ENCODE data around the gene CBR1.

The CBR1 gene

DNA sequence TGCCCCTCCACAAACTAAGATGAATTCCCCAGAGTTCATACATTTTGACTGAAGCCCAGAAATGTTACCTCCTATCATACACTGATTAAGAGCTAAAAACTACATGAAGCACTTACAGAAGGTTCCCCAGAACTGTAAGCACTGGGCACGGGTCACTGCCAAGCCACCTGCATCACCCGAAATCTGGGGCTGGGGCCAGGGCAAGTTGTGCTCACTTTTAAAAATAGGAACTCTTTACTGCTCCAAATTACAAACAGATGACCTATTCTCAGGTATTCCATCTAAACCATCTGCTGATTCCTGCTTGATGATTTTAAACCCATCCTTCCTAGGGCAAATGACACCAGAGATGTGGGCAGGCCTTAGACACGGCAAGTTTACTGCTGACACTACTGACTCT lies 14.3 kb upstream of the CBR1 start:
- ChIA-PET POLR2A (no interaction called here), CTCF (no interaction called here)
- TF ChIP-seq, protein P1, sequence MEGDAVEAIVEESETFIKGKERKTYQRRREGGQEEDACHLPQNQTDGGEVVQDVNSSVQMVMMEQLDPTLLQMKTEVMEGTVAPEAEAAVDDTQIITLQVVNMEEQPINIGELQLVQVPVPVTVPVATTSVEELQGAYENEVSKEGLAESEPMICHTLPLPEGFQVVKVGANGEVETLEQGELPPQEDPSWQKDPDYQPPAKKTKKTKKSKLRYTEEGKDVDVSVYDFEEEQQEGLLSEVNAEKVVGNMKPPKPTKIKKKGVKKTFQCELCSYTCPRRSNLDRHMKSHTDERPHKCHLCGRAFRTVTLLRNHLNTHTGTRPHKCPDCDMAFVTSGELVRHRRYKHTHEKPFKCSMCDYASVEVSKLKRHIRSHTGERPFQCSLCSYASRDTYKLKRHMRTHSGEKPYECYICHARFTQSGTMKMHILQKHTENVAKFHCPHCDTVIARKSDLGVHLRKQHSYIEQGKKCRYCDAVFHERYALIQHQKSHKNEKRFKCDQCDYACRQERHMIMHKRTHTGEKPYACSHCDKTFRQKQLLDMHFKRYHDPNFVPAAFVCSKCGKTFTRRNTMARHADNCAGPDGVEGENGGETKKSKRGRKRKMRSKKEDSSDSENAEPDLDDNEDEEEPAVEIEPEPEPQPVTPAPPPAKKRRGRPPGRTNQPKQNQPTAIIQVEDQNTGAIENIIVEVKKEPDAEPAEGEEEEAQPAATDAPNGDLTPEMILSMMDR (IDR thresholded peaks at IDR 0.05; ENCODE audit: insufficient read depth, low read length, missing control alignments) = no peak
- H3K4me3 ChIP-seq (ENCODE audit: low read depth, low read length) = no peak overlapping the region
- no peak for DNase-seq (ENCODE audit: low read depth, low spot score)

DNA sequence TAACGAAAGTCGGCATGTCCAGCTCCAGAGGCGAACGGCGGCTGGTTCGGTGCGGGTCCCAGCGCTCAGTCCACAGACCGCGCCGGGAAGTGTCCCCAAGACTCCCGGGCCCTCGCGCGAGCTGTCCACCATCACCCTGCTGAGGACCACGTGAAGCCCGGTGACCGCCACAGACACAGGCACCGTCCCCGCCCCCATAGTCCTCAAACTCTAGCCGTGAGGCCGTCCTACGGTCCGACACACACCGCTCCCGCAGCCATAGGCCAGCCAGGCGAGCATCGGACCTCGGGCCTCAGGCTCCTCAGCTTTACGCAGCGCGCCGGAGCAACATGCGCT lies 10.0 kb upstream of the CBR1 start:
- H3K4me3 ChIP-seq (ENCODE audit: low read depth, low read length) = peak overlapping the region; percentile 98
- POLR2A ChIA-PET = interaction anchor here (1.0 to 2.1 kb wide), 3 partner anchors 11 to 53 kb away, joined by 3 to 28 read pairs (median 3); partner anchors contain the start of gene CBR1
- CTCF ChIA-PET = interaction anchor here (0.9 to 1.6 kb wide), 4 partner anchors 13 to 53 kb away, joined by 3 to 8 read pairs (median 5); no protein-coding TSS in a partner anchor
- no peak for DNase-seq (ENCODE audit: low read depth, low spot score)
- TF ChIP-seq, protein P1 (IDR thresholded peaks at IDR 0.05; ENCODE audit: insufficient read depth, low read length, missing control alignments) = no peak

DNA sequence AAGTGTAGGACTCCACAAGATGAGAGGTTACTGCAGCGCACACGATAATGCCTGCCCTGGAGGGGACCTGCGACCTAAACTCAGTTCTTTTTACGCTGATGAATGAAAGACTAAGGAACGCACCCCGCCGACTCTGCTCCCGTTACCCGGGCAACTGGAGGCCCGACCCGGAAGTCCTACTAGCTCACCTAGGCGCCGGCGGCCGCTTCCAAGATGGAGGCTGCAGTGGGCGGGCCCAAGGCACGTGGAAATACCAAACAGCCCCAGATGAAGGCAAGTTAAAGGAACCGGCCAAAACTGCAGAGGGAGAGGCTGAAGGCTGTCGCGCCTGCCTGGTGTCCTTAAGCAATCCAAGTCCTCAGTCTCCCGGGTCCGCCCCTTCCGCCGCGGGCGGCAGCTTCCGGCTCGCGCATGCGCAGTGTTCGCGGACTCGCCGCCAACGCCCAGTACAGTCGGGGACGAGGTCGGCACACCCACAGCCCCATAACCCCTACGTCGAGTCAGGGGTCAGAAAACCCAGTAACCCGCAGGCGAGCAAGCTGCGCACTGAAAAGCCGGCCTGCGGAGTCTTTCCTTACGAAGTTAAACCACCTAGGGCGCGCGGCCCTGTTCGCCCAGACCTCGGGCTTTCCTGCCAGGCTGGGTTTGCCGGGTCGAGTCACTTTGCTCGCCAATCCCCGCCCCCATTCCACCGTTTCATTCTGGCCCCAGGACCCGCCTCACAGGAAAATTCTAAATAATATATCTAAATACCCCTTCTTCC lies 9.5 kb upstream of the CBR1 start, which contains the start of gene SETD4:
Gene SETD4 (minus strand): TSS at position 368 of the 763 bp plus-strand sequence. CDS start 1,638 bp downstream, outside the sequence.
- POLR2A ChIA-PET = interaction anchor here (1.0 to 2.1 kb wide), 3 partner anchors 10 to 52 kb away, joined by 3 to 28 read pairs (median 3); partner anchors contain the start of gene CBR1
- TF ChIP-seq, protein P1 (IDR thresholded peaks at IDR 0.05; ENCODE audit: insufficient read depth, low read length, missing control alignments) = no peak
- CTCF ChIA-PET = interaction anchor here (1.2 to 1.6 kb wide), 3 partner anchors 14 to 52 kb away, joined by 4 to 8 read pairs (median 6); no protein-coding TSS in a partner anchor
- peak within 1 kb of the TSS; percentile 98 for H3K4me3 ChIP-seq (ENCODE audit: low read depth, low read length)
- DNase-seq (ENCODE audit: low read depth, low spot score) = peak; percentile 51

DNA sequence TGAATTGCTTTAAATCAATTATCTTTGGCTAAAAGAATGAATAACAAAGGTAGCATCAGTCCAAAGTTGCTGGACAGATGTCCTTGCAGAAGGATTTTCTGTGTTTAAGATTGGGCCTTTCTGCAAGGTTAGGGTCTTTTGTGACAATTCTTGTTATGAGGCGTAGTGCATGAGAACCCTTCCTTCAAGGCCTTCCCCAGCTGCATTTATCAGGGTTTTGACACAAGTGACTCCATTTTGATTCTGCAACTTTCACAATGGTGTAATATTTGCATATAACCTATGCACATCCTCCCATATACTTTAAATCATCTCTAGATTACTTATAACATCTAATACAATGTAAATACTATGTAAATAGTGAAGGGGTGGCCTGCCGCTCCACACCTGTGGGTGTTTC lies 8.4 kb upstream of the CBR1 start:
- ChIA-PET CTCF (no interaction called here), POLR2A (no interaction called here)
- no peak overlapping the region for H3K4me3 ChIP-seq (ENCODE audit: low read depth, low read length)
- TF ChIP-seq, protein P1 (IDR thresholded peaks at IDR 0.05; ENCODE audit: insufficient read depth, low read length, missing control alignments) = no peak
- no peak for DNase-seq (ENCODE audit: low read depth, low spot score)

DNA sequence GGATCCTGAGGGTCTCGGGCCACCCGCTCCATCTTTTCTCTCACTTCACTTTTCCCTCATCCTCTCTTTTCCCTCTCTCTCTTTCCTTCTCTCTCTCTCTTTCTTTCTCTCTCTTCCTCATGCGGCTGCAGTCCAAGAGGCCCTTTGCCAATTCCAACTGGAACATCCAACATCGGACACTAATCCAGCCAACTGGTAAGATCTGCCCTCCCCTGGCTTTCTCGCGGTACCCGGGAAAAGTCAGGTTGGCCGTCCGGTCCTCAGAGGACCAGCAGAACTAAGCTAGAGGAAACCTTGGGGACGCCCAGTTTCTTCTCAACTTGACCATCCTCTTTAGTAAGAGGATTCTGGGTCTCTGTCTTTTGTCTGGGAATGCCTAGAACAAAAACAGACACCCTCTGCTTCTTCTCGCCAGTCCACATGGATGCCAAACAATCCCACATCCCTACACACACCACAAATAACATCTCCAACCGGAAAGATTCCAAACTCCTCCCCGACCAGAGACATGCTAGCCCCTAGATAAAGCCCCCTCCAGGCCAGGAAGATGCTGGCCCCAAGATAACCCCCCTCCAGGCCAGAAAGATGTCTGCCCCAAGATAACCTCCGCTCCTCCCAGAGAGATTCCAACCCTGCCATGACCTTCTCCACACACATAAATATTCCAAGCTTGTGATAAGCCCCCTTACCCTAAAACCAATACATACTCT lies 6.3 kb upstream of the CBR1 start:
- H3K4me3 ChIP-seq (ENCODE audit: low read depth, low read length) = no peak overlapping the region
- DNase-seq (ENCODE audit: low read depth, low spot score) = no peak
- POLR2A ChIA-PET = no interaction called here
- TF ChIP-seq, protein P1 (IDR thresholded peaks at IDR 0.05; ENCODE audit: insufficient read depth, low read length, missing control alignments) = no peak
- CTCF ChIA-PET = no interaction called here

DNA sequence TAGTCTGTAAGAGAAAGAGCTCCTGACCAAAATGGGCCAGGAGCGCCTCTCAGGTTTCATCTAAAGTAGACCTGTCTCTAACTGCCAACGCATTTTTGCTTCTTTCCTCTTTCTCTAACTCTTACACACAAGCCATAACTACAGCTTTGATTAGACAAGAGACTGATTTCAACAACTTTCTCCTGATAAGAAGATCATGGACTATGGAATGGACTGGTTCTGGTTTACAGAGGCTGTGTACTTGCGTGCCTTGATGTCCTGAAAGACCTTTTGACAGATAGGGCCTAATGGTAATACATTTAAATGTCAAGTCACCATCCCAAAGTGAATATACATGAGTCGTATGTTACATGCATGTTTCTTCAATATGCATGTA lies 5.8 kb upstream of the CBR1 start:
- TF ChIP-seq, protein P1 (IDR thresholded peaks at IDR 0.05; ENCODE audit: insufficient read depth, low read length, missing control alignments) = no peak
- ChIA-PET CTCF (no interaction called here), POLR2A (no interaction called here)
- no peak for DNase-seq (ENCODE audit: low read depth, low spot score)
- H3K4me3 ChIP-seq (ENCODE audit: low read depth, low read length) = no peak overlapping the region
